K562 (cell line): ENCODE measurements around the gene PANK2. TPM values are rescaled to one million over a fixed set of nuclear protein-coding genes. Genes with fewer than 3 reads are reported as not detected.
A peak's percentile ranks its signal among the peaks of the same experiment; 100 is the strongest.

Experiments
- ATAC-seq: fragments of 200-7000 bp; cut with Tn5 transposase; 3 replicates; pipeline ENCODE4 v1.9.1; 2020; ENCODE audit warnings: moderate library complexity
- BruUV-seq: library from RNA; stranded (reverse); fragments of 400-500 nt; replicated peaks from 2 replicates; lab custom pipeline; 2021; lab: Mats Ljungman, UMichigan
- CTCF ChIA-PET: fragments of 300-600 bp; formaldehyde crosslinking; extraction: SDS; loops from one replicate; lab custom pipeline; 2021; ENCODE audit warnings: low intra/inter-chr PET ratio; lab: Yijun Ruan, JAX
- POLR2A ChIA-PET: fragments of 300-600, 350-650 bp; sonication (Branson Sonifier 250); formaldehyde crosslinking; extraction: SDS; loops from one replicate; lab custom pipeline; 2021; ENCODE audit warnings: antibody characterized with exemption, inconsistent platforms; lab: Yijun Ruan, JAX
- DNase-seq, 4 experiments: peaks; one replicate each; pipeline versions ENCODE4 v3.0.0 to v3.0.0-alpha.2; 2011 to 2018; ENCODE audit warnings: low spot score in 3 of 4, mixed read lengths in 3 of 4; ENCODE audit errors: extremely low read depth in 1 of 4
- FAIRE-seq: peaks from 2 replicates; lab custom pipeline; 2011; peaks lifted over from hg19 to GRCh38; lab: Jason Lieb, UNC
- H2AFZ ChIP-seq: 2 replicates; pipeline ENCODE4 v1.6.0; 2011; ENCODE audit warnings: low read depth, low read length, control low read depth, inconsistent platforms
- H3K27ac ChIP-seq: fragments of 200-600 bp; 3 replicates; pipeline ENCODE4 v1.8.0; 2011; ENCODE audit warnings: low read depth, mild to moderate bottlenecking, control low read depth, inconsistent platforms, low read length, moderate library complexity, mixed read lengths; ENCODE audit errors: extremely low read depth
- H3K27me3 ChIP-seq, 2 experiments: fragments of 300-600 bp in 1 of 2; 2 replicates in 1 of 2; 3 replicates in 1 of 2; pipeline versions ENCODE4 v1.6.0 to v1.8.0; 2011; ENCODE audit warnings: inconsistent platforms in 2 of 2, low read length in 2 of 2, mild to moderate bottlenecking in 1 of 2, mixed read lengths in 1 of 2, moderate library complexity in 1 of 2; ENCODE audit not compliant: control insufficient read depth in 2 of 2, insufficient read depth in 2 of 2
- H3K36me3 ChIP-seq: fragments of 300-600 bp; 3 replicates; pipeline ENCODE4 v1.8.0; 2011; ENCODE audit warnings: mild to moderate bottlenecking, low read length, inconsistent platforms; ENCODE audit not compliant: control insufficient read depth, insufficient read depth
- H3K4me1 ChIP-seq, 2 experiments: fragments of 200-600 bp in 1 of 2; replicated peaks in 1 of 2; 2 replicates in 1 of 2; 3 replicates in 1 of 2; pipeline versions ENCODE4 v1.5.1 to v1.8.0; 2011; ENCODE audit warnings: inconsistent platforms in 2 of 2, low read length in 2 of 2, mild to moderate bottlenecking in 1 of 2, mixed read lengths in 1 of 2, moderate library complexity in 1 of 2; ENCODE audit not compliant: control insufficient read depth in 2 of 2, insufficient read depth in 2 of 2
- H3K4me2 ChIP-seq: 2 replicates; pipeline ENCODE4 v1.6.1; 2011; ENCODE audit warnings: low read length, control low read depth, inconsistent platforms, mixed read lengths; ENCODE audit not compliant: insufficient read depth
- H3K4me3 ChIP-seq: fragments of 200-600 bp; sonication (generic), shearing (Covaris generic); 2 replicates; pipeline ENCODE4 v1.5.1; 2016; ENCODE audit warnings: control low read depth, inconsistent platforms
- H3K79me2 ChIP-seq: fragments of 200-600 bp; 3 replicates; pipeline ENCODE4 v1.8.0; 2011; ENCODE audit warnings: low read length, inconsistent platforms; ENCODE audit not compliant: control insufficient read depth, insufficient read depth
- H3K9ac ChIP-seq, 2 experiments: 2 replicates each; pipeline versions ENCODE4 v1.6.0 to v1.6.1; 2011; ENCODE audit warnings: low read depth in 2 of 2, low read length in 2 of 2, control low read depth in 1 of 2, inconsistent platforms in 1 of 2, mild to moderate bottlenecking in 1 of 2, mixed read lengths in 1 of 2; ENCODE audit not compliant: insufficient read depth in 1 of 2
- H3K9me1 ChIP-seq: one replicate; pipeline ENCODE4 v1.6.0; 2011; ENCODE audit warnings: inconsistent platforms, mild to moderate bottlenecking, low read length, moderate library complexity; ENCODE audit not compliant: control insufficient read depth, insufficient read depth
- H3K9me3 ChIP-seq: replicated peaks from 2 replicates; pipeline ENCODE4 v1.5.1; 2011; ENCODE audit warnings: low read depth, low read length, inconsistent platforms; ENCODE audit not compliant: control insufficient read depth, insufficient read depth
- H4K20me1 ChIP-seq: replicated peaks from 2 replicates; pipeline ENCODE4 v1.6.1; 2011; ENCODE audit warnings: low read length, inconsistent platforms, mixed read lengths; ENCODE audit not compliant: control insufficient read depth, insufficient read depth
- ADNP ChIP-seq: fragments of 200-800 bp; sonication (Bioruptor generic); IDR thresholded peaks from 2 replicates; pipeline ENCODE4 v1.6.1; 2016; ENCODE audit warnings: missing genetic modification characterization, missing compliant biosample characterization
- HCFC1 ChIP-seq: IDR thresholded peaks from 2 replicates; pipeline ENCODE4 v1.6.1; 2012; ENCODE audit warnings: low read depth, low read length, improper control_type of control experiment
- KDM5B ChIP-seq: fragments of 200-600 bp; sonication (generic); IDR thresholded peaks from 2 replicates; pipeline ENCODE4 v1.6.1; 2012; ENCODE audit warnings: low read depth, mild to moderate bottlenecking, moderate library complexity, low read length, control low read depth, inconsistent platforms; ENCODE audit not compliant: insufficient replicate concordance
- MEF2A ChIP-seq: IDR thresholded peaks from 2 replicates; pipeline ENCODE4 v1.6.1; 2011; ENCODE audit warnings: low read depth, mild to moderate bottlenecking, low read length, moderate library complexity; ENCODE audit not compliant: control insufficient read depth
- MEIS2 ChIP-seq: fragments of 450-650 bp; IDR thresholded peaks from 2 replicates; pipeline ENCODE4 v1.6.1; 2014; ENCODE audit warnings: mild to moderate bottlenecking; ENCODE audit not compliant: partially characterized antibody
- NCOR1 ChIP-seq: fragments of 450-650 bp; IDR thresholded peaks from 2 replicates; pipeline ENCODE4 v1.6.1; 2016; ENCODE audit warnings: mild to moderate bottlenecking, moderate library complexity
- SMARCE1 ChIP-seq: fragments of 450-650 bp; IDR thresholded peaks from 2 replicates; pipeline ENCODE4 v1.7.1; 2016; ENCODE audit warnings: mild to moderate bottlenecking
- TAF1 ChIP-seq: IDR thresholded peaks from 2 replicates; pipeline ENCODE4 v1.6.1; 2011; ENCODE audit warnings: mild to moderate bottlenecking, low read length, moderate library complexity; ENCODE audit not compliant: insufficient read depth, control insufficient read depth, severe bottlenecking; ENCODE audit errors: extremely low read depth
- TARDBP ChIP-seq: fragments of 450-650 bp; IDR thresholded peaks from 2 replicates; pipeline ENCODE4 v1.6.1; 2016
- ZNF444 ChIP-seq: fragments of 250-450 bp; sonication (Bioruptor Pico); IDR thresholded peaks from 2 replicates; pipeline ENCODE4 v1.4.0; 2020; ENCODE audit warnings: mild to moderate bottlenecking, moderate library complexity
- ZNF778 ChIP-seq: fragments of 450-650 bp; formaldehyde crosslinking; IDR thresholded peaks from 2 replicates; pipeline ENCODE4 v1.4.0; 2020; ENCODE audit warnings: mild to moderate bottlenecking, moderate library complexity
- WGBS: fragments of 100-300 bp; shearing (Covaris generic); methylation state at CpG from one replicate; pipeline ENCODE4 v1.1.6; 2016; ENCODE audit warnings: low coverage, mixed read lengths; ENCODE audit not compliant: insufficient coverage; ENCODE audit errors: missing lambda C conversion rate; 5-methylcytosine and 5-hydroxymethylcytosine counted together
- in situ Hi-C: fragments of 300-500 bp; cut with MboI; formaldehyde crosslinking; loops from 4 replicates; pipeline ENCODE4 v1.15.0; 2018; ENCODE audit warnings: inconsistent platforms, mixed read lengths
- intact Hi-C: fragments of 100-400 bp; cut with micrococcal nuclease; formaldehyde crosslinking; loops from 2 replicates; pipeline ENCODE4 v1.14.2; 2022
- polyA plus RNA-seq, 8 experiments: library from polyadenylated mRNA; depleted of rRNA in 4 of 8; stranded (reverse) in 5 of 8; unstranded in 3 of 8; fragments of >200 nt; fragmentation: Nextera tagmentation in 2 of 8; fragmentation: Illumina TruSeq in 1 of 8; extraction: Ambion mirVana in 2 of 8; extraction: Trizol in 1 of 8; gene quantifications; 2 replicates each; pipeline versions ENCODE4 v1.2.1 to v1.2.3, GENCODE V29; 2011 to 2014; ENCODE audit warnings: inconsistent platforms in 1 of 8, missing spikeins in 1 of 8
- total RNA-seq, 7 experiments: library from RNA; depleted of rRNA in 6 of 7; stranded (reverse); fragments of >200 nt in 6 of 7; fragmentation: Illumina TruSeq in 2 of 7; extraction: Trizol in 2 of 7; gene quantifications; 2 replicates each; pipeline versions ENCODE4 v1.2.1 to v1.2.3, GENCODE V29; 2011 to 2021; ENCODE audit warnings: low replicate concordance in 1 of 7
- TF ChIP-seq, protein P1 (sequence below), 2 experiments: fragments of 450-650 bp; IDR thresholded peaks; 2 replicates each; pipeline ENCODE4 v1.6.1; 2016; ENCODE audit warnings: mild to moderate bottlenecking in 2 of 2, borderline replicate concordance in 1 of 2, low read depth in 1 of 2, moderate library complexity in 1 of 2
- TF ChIP-seq, protein P2 (sequence below), 3 experiments: fragments of 200-800 bp in 1 of 3; sonication (Bioruptor generic) in 1 of 3; sonication (generic) in 1 of 3; formaldehyde crosslinking in 1 of 3; IDR thresholded peaks; 2 replicates each; pipeline versions ENCODE4 v1.6.1 to v1.8.0; 2016 to 2022; ENCODE audit warnings: mild to moderate bottlenecking in 2 of 3, missing compliant biosample characterization in 2 of 3, missing genetic modification characterization in 2 of 3, missing genetic modification reagents in 1 of 3

The PANK2 gene
- total and polyA plus RNA-seq, 9 of the 15 experiments (the other 6 are each of a cell fraction or from before 2014, with no cell fraction given) = 14.9 to 43.5 (median 31.4) TPM

DNA sequence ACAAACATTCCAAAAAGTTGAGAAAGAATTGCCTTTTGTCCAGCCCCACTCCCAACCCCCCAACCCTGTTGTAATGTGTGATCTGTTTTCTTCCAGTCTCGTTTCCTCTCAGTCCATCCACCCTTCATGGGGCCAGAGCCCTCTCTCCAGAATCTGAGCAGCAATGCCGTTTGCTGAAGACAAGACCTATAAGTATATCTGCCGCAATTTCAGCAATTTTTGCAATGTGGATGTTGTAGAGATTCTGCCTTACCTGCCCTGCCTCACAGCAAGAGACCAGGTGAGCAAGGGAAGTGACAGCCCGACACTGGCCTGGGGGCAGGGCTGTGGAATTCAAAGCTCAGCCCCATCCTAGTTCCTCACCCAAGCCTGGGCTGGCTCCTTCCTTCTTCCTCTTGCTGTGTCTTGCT, 34.7 kb upstream of the PANK2 start:
- H3K4me1 ChIP-seq = no peaks in the 10 kb centered on the region; a peak in 2 of 5 replicates
- in situ Hi-C loops = no loop called here
- H3K27ac ChIP-seq = no peak overlapping the region
- DNase-seq (peak in 1 of 4 experiments; percentile 1), ATAC-seq (peak; percentile 34; the same call in 2 of the 3 replicates), FAIRE-seq (no peak)
- 88% methylated on average over 4 of the region's 4 CpGs for WGBS
- intact Hi-C loops = no loop called here
- CTCF ChIA-PET = interaction anchor here (0.6 to 1.0 kb wide), 2 partner anchors 67 to 177 kb away, joined by 3 to 6 read pairs; no protein-coding TSS in a partner anchor
- no TSS peak for BruUV-seq
- H3K36me3 ChIP-seq = peaks cover 41% of the 10 kb centered on the region; the same call in 2 of the 3 replicates
- no peaks in the 10 kb centered on the region for H3K9me3 ChIP-seq
- peaks cover 4% of the 10 kb centered on the region; the same call in 1 of the 3 replicates for H3K79me2 ChIP-seq
- H2AFZ ChIP-seq = no peak overlapping the region
- H3K9ac ChIP-seq = no peak overlapping the region
- no peaks in the 10 kb centered on the region for H4K20me1 ChIP-seq
- POLR2A ChIA-PET = interaction anchor here (0.5 to 2.2 kb wide), 5 partner anchors 9 to 157 kb away, joined by 3 to 7 read pairs (median 5); no protein-coding TSS in a partner anchor
- H3K27me3 ChIP-seq = no peaks in the 10 kb centered on the region
- H3K4me3 ChIP-seq = no peak overlapping the region
- no peaks in the 10 kb centered on the region for H3K9me1 ChIP-seq
- H3K4me2 ChIP-seq = no peak overlapping the region
- no peak for TF ChIP-seq TARDBP
- TF ChIP-seq NCOR1 = no peak
- TF ChIP-seq, protein P1, sequence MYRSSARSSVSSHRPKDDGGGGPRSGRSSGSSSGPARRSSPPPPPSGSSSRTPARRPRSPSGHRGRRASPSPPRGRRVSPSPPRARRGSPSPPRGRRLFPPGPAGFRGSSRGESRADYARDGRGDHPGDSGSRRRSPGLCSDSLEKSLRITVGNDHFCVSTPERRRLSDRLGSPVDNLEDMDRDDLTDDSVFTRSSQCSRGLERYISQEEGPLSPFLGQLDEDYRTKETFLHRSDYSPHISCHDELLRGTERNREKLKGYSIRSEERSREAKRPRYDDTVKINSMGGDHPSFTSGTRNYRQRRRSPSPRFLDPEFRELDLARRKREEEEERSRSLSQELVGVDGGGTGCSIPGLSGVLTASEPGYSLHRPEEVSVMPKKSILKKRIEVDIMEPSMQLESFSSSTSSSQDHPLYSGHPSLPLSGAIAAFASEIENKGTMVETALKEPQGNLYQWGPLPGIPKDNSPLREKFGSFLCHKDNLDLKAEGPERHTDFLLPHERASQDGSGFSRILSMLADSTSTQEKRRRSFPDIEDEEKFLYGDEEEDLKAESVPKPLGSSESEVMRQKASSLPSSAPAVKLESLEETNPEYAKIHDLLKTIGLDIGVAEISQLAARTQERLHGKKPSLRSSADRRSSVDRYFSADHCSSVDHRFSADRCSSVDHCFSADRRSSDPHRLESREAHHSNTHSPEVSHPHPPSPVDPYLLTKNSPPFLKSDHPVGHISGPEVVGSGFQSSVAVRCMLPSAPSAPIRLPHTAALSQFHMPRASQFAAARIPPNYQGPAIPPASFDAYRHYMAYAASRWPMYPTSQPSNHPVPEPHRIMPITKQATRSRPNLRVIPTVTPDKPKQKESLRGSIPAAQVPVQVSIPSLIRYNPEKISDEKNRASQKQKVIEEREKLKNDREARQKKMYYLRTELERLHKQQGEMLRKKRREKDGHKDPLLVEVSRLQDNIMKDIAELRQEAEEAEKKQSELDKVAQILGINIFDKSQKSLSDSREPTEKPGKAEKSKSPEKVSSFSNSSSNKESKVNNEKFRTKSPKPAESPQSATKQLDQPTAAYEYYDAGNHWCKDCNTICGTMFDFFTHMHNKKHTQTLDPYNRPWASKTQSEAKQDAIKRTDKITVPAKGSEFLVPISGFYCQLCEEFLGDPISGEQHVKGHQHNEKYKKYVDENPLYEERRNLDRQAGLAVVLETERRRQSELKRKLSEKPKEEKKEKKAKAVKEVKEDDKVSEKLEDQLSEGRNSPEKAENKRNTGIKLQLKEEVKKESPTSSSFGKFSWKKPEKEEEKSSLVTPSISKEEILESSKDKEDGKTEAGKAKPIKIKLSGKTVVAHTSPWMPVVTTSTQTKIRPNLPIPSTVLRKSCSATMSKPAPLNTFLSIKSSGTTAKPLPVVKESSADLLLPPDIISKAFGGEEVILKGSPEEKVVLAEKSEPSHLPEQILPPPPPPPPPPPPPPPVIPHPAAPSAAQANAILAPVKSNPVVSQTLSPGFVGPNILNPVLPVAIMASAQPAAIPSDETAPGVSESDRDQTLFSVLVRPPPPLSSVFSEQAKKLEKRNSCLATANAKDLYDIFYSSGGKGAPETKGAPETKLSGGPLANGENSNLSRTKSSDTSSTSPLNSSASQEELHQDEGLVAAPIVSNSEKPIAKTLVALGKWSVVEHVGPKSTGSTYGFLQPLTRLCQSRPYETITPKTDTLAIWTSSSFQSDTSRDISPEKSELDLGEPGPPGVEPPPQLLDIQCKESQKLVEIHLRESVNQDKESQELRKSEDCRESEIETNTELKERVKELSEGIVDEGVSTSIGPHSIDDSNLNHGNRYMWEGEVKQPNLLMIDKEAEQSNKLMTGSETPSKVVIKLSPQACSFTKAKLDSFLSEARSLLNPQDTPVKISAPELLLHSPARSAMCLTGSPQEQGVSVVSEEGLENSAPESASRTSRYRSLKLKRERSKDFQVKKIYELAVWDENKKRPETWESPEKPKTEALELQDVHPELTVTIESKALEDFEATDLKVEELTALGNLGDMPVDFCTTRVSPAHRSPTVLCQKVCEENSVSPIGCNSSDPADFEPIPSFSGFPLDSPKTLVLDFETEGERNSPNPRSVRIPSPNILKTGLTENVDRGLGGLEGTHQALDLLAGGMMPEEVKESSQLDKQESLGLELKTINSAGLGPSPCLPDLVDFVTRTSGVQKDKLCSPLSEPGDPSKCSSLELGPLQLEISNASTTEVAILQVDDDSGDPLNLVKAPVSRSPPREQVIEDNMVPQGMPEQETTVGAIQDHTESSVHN (IDR thresholded peaks at IDR 0.05; ENCODE audit: borderline replicate concordance in 1 of 2, low read depth in 1 of 2) = no peak
- TF ChIP-seq, protein P2, sequence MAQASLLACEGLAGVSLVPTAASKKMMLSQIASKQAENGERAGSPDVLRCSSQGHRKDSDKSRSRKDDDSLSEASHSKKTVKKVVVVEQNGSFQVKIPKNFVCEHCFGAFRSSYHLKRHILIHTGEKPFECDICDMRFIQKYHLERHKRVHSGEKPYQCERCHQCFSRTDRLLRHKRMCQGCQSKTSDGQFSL (CRISPR knock-in tag; IDR thresholded peaks at IDR 0.05) = no peak
- TF ChIP-seq, protein P2 (tag; IDR thresholded peaks at IDR 0.05) = no peak
- no peak for TF ChIP-seq HCFC1
- no peak for TF ChIP-seq MEIS2
- no peak for TF ChIP-seq ZNF778 (CRISPR knock-in tag)
- TF ChIP-seq TAF1 = no peak
- TF ChIP-seq KDM5B = no peak
- no peak for TF ChIP-seq ZNF444 (CRISPR knock-in tag)
- no peak for TF ChIP-seq SMARCE1
- TF ChIP-seq MEF2A = no peak
- no peak for TF ChIP-seq ADNP
